GM18502 (cell line): ENCODE measurements around the gene VTI1A.

ENCODE experiments used
- ATAC-seq: cut with Tn5 transposase; IDR thresholded peaks from one replicate; pipeline ENCODE4 v1.9.1; 2021; ENCODE audit warnings: mild to moderate bottlenecking; ENCODE audit not compliant: unreplicated experiment, poor library complexity

The VTI1A gene

GRCh38 chr10:112738606-112739591 is 291.9 kb downstream of the VTI1A start:
- no peak for ATAC-seq

DNA sequence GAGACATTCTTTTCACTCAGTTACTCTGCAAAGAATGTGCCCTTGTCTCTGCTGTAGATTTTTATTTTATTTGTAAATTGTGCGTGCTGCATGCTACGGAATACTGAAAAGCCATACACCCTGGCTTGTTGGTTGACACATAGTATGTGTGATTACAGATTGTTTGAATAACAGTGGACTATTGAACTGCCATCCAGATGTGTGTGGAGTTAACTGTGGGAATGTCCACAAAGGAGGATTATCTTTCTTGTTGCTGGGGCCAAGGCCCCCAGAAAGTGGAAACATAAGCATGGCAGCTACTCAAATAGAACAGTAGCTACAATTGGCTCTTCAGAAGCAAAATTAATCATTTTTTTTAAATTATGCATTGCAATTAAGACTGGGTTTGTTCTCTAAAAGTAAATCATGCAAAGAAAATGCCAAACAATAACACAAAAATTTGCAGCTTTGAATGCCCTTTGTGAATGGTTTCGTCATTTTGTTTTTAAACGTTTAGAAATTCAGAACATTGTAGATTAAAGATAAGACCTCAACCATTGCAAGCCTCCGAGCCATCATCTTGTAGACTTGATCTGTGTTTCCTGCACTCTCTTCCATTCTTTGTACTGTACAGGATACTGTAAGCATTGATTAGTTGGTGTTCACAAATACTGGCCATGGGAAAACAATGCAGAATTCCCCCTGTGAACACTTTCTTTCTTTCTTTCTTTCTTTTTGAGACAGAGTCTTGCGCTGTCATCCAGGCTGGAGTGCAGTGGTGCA is 292.8 kb downstream of the VTI1A start:
- ATAC-seq = no peak

DNA sequence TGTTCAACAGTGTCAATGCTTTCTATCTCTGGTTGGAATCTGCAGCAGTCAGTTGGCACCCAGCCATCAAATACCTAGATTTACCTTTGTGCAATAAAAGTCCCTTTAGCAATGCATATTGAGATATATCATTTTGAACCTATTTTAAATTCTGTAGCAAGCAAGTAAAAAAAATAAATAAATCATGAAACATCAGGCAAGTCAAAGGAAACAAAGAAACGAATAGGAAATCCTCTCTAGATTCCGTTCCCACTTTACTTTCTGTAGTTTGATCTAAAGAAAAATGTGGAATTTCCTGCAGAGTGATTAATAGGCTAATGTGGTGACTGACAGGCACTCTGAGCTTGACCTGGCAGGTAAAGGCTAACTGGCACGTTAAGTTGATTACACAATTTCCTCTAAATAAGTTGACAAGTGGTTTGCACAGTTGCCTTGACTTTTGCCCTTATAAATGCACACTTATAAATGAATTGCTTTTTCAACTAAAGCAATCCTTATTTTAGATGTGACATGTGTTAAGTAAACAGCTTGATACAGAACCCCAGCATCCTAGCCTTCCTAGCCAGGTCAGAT is 294.9 kb downstream of the VTI1A start:
- ATAC-seq = no peak

- no peak for ATAC-seq
These were observed 297.4 kb downstream of the VTI1A start for GRCh38 chr10:112744181-112745096.

DNA sequence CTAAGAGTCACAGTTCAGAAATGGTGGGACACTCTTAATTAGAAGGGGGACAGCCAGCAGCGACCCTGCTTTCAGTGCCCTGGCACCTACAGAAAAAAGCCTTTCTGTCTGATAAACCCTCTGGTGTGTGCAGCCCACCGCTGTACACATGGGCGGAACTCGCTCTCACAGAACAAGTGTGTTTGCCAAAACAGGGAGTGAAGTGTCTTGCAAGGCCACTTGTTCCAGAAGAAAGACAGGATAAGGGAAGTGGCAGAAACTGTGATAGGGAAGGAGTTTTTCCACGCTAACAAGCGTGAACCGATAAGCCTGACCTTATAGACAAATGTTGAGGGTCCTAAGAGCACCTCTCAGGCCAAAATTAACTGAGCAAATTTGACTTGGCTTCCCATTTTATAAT is 299.3 kb downstream of the VTI1A start:
- ATAC-seq = no peak

DNA sequence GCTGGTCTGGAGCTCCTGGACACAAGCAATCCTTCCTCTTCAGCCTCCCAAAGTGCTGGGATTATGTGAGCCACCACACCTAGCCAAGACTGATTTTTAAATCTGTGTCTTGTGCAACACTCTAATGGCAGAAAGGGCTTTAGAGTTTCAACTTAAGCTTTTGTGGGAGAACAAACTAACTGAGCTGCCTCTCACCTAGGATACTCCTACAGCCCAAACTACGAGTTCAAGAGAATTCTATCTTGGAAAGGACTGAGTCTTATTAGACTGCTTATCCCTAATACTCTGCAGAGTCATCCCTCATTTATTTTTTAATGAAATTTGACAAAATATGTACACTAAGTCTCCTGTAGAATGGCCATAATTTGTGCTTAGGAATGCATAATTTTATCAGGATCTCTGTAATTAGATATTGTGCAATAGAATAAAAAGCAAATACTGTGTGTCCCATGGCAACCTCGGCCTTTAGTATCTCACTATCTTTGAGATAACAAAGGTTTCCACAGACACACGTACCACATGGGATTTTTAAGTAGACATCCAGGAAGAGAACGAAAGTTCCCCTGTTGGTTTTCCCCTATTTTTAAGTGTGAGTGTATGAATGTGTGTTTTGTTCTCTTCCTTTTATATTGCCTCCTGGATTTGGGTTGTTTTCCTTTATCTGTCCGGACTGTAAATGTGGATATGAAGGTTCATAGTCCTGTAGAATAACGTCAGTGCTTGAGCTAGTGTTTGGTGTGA is 303.6 kb downstream of the VTI1A start:
- no peak for ATAC-seq

GRCh38 chr10:112751651-112752050 is 304.6 kb downstream of the VTI1A start:
- ATAC-seq = no peak

GRCh38 chr10:112752288-112752687 is 305.3 kb downstream of the VTI1A start:
- ATAC-seq = no peak

DNA sequence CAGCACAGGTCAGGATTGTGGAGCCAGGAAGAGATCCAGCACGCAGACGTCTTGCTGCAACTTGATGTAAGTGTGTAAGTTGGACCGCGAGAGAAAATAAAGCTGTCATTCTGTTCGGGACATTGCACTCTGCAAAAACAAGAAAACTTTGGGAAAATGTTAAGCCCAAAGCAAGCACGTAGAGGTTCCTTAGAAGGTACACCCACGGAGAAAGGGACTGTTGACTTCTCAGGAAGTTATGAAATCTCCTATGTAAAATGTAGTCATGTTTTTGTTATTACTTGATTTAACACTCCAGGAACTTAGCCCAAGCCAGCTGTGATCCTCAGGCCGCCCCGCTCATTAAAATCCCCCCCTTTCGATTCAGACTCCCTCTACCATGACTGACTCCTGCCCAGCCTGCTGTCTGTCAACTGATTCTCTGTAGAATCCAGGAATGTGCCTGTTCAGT is 307.0 kb downstream of the VTI1A start:
- ATAC-seq = no peak

DNA sequence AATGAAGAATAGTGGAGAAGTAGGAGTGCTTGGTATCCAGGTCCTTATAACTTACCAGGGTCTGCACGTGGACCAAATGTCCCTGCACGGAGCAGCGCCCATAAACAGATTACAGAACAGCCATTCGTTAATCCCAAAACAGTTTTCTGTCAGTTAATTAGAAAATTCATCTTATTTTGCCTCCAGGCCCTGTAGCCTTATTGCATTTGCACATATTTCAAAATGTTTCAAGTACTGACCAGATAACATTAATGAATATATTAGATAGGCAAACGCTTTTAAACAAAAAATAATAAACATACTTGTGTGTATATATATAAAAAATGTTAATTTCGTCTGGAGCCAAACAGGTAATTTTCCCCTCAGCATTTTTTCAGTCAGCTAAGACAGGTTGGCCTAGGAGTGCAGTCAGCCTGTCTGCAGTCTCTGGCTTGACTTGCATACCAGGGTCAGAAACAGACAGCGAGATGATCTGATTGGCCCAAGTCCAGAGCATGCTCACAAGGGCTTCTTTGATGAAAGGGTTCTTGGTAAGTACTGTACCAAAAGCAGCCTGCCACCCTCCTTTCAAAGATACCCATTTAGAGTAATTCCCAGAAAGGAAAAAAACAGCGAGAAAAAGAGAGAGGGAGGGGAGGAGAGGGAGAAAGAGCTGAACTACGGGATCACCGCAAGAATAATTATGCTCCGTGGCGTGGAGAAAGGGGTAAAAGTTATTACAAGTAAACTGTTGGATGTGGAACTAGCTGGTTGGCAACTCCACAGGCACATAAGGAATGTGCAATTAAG is 308.6 kb downstream of the VTI1A start:
- ATAC-seq = no peak

GRCh38 chr10:112756235-112756527 is 309.2 kb downstream of the VTI1A start:
- no peak for ATAC-seq

DNA sequence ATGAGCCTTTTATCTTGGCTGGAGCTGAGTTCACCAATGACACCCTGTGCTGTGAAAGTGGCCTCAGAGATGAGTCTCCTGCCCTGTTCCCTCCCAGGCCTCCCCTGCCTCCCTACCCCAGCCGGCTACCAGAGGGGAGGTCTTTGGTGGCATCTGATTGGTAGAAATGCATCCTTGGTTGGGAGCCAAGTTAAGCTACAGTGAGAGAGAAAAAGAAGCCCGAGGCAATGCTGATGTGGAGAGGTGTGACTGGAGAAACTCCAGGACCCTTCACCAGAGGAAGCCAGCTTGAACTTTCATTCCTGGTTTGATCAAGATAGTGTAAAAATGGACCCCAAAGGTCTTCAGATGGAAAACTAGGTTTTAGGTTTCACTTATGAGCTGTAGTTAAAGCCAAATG is 311.9 kb downstream of the VTI1A start:
- no peak for ATAC-seq

- no peak for ATAC-seq
These were observed 312.5 kb downstream of the VTI1A start for GRCh38 chr10:112759496-112759895.

DNA sequence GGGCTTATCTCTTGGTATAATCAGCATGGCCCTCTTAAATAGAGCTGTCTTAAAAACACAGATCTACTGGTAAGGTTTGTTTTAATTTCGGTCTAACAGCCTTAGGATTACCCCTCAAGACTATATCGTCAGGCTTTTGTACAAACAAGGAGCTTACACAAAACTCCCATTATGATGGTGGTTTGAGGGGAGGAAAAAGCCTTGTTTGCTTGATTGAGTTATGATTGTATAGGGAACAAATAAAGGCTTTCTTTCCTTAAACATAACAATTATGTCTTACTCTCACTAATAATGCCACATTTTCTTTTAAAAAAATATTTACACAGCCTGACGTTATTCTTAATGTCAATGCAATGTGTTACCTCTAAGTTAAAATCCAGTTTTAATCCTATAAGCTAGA is 314.2 kb downstream of the VTI1A start:
- ATAC-seq = no peak

- ATAC-seq = no peak
These were observed 317.0 kb downstream of the VTI1A start for GRCh38 chr10:112763916-112764520.

DNA sequence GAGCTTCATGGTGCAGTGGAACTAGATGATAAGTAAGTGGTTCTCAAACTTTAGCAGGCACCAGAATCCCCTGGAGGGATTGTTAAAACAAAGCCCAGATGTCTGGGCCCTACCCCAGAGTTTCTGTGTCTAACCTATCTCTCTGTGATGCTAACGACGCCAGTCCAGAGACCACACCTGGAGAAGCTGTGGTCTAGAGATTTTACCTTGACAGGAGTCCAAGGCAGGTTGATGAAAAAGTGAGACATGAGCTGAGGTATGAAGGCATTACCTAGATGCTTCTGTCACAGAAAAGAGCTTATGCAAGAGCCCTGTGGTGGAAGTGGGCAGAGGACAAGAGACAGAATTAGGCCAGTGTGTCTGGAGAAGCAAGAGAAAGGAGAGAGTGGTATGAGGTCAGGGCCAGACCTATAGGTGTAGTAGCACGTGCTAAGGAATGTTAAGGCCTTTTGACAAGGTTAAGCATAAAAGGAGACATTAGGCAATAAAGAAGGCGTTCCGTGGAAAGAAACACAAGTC is 318.8 kb downstream of the VTI1A start:
- ATAC-seq = no peak

GRCh38 chr10:112766636-112767035 is 319.6 kb downstream of the VTI1A start:
- ATAC-seq = no peak

DNA sequence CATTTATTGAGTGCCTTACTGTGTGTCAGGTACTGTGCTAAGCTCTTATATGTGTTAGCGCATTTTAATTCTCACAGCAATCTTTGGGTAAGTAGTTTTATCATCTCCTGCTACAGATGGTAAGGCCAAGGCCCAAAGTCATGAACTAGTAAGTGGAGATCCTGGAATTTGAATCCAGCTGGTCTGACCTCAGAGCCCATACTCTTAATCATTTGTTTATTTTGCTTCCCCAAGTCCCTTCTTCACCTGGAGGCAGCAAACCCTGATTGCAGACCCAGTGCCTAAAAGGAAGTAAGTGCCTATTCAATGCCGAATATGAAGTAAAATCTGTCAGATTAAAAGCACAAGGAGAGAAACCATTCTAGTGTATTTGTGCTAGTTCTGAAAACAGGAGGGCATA is 320.1 kb downstream of the VTI1A start:
- ATAC-seq = no peak
